ENCODE results near the gene RMND5B.

RMND5B gene

GRCh38 chr5:178131446-178131996 lies 707 bp downstream of the RMND5B start:
- peaks cover 14% of the 10 kb centered on the region for H3K4me1 ChIP-seq (ENCODE audit: insufficient read depth, low read length)
- peak overlapping the region; percentile 99 for H3K9ac ChIP-seq (ENCODE audit: low read depth, low read length)
- no peaks in the 10 kb centered on the region for H3K9me3 ChIP-seq (ENCODE audit: control insufficient read depth, insufficient read depth, low read length)
- H3K36me3 ChIP-seq (ENCODE audit: insufficient read depth, low read length) = peaks cover 19% of the 10 kb centered on the region

DNA sequence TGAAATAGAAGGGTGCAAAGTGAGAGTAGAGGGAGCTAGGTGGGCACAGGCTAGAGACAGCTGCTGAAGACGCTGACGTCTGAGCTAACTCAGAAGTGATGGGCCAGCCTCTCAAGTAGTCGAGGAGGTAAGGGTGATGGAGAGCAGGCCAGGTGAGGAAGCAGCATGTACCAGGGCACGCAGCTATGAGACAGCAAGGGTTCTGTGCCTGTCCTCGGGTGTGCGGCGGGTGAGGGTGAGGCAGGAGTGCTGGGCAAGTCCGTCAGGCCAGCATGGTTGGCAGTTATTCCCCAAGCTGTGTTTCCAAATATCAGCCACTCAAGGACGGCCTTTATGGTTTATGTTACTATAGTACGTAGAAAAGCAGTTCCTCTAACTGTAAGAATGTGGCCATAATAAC lies 6.2 kb downstream of the RMND5B start:
- Histone ChIP-seq H3K4me1 (ENCODE audit: insufficient read depth, low read length) (no peaks in the 10 kb centered on the region), H3K9ac (ENCODE audit: low read depth, low read length) (no peak overlapping the region), H3K36me3 (ENCODE audit: insufficient read depth, low read length) (peaks cover 37% of the 10 kb centered on the region), H3K9me3 (ENCODE audit: control insufficient read depth, insufficient read depth, low read length) (no peaks in the 10 kb centered on the region)

DNA sequence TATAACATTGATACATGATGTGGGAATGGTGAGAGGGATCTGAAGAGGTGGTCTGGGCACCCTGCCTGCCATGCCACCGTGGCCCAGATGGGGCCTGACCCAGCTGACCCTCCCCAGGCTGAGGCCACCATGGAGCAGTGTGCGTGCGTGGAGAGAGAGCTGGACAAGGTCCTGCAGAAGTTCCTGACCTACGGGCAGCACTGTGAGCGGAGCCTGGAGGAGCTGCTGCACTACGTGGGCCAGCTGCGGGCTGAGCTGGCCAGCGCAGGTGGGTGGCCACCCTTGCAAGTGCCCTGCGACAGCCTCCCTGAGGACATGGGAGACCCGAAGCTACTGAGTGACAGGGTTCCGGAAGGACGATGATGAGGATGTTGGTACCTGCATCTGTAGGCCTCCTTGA lies 7.2 kb downstream of the RMND5B start:
- Histone ChIP-seq H3K36me3 (ENCODE audit: insufficient read depth, low read length) (peaks cover 46% of the 10 kb centered on the region), H3K9me3 (ENCODE audit: control insufficient read depth, insufficient read depth, low read length) (no peaks in the 10 kb centered on the region), H3K4me1 (ENCODE audit: insufficient read depth, low read length) (no peaks in the 10 kb centered on the region), H3K9ac (ENCODE audit: low read depth, low read length) (no peak overlapping the region)

DNA sequence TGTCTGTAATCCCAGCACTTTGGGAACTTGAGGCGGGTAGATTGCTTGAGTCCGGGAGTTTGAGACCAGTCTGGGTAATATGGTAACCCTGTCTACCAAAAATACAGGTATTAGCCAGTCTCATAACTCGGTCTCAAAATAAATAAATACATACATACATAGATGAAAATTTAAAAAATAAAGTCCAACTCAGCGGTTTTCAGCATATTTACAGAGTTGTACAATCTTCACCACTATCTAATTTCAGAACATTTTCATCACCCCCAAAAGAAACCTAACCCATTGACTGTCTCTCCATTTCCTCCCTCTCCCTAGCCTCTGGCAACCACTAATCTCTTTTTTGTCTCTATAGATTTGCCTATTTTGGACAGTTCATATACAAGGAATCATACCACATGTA lies 10.7 kb downstream of the RMND5B start:
- Histone ChIP-seq H3K9ac (ENCODE audit: low read depth, low read length) (no peak overlapping the region), H3K4me1 (ENCODE audit: insufficient read depth, low read length) (no peaks in the 10 kb centered on the region), H3K9me3 (ENCODE audit: control insufficient read depth, insufficient read depth, low read length) (no peaks in the 10 kb centered on the region), H3K36me3 (ENCODE audit: insufficient read depth, low read length) (peaks cover 34% of the 10 kb centered on the region)

GRCh38 chr5:178142642-178143041 lies 11.8 kb downstream of the RMND5B start:
- Histone ChIP-seq H3K4me1 (ENCODE audit: insufficient read depth, low read length) (no peaks in the 10 kb centered on the region), H3K9me3 (ENCODE audit: control insufficient read depth, insufficient read depth, low read length) (no peaks in the 10 kb centered on the region), H3K9ac (ENCODE audit: low read depth, low read length) (no peak overlapping the region), H3K36me3 (ENCODE audit: insufficient read depth, low read length) (peaks cover 42% of the 10 kb centered on the region)

DNA sequence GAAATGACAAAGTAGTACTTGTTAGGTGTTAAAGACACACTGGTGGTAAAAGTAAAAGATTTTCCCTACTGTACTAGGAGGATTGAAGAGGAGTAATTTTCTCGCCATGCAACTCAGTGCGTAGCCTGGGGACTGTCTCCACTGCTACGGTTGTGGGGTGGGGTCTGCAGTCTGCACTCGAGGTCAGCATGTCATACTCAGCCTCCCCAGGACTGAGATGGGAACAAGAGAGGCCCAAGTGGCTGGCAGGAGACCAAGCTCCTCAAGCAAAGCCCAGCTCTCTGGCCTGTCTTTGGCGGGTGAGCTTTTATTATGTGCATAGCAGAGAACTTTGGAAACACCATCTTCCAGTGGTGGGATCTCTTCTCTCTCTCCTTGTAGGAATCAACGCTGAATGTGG lies 12.4 kb downstream of the RMND5B start:
- Histone ChIP-seq H3K4me1 (ENCODE audit: insufficient read depth, low read length) (no peaks in the 10 kb centered on the region), H3K9me3 (ENCODE audit: control insufficient read depth, insufficient read depth, low read length) (no peaks in the 10 kb centered on the region), H3K36me3 (ENCODE audit: insufficient read depth, low read length) (peaks cover 42% of the 10 kb centered on the region), H3K9ac (ENCODE audit: low read depth, low read length) (no peak overlapping the region)

- no peaks in the 10 kb centered on the region for H3K4me1 ChIP-seq (ENCODE audit: insufficient read depth, low read length)
- H3K9ac ChIP-seq (ENCODE audit: low read depth, low read length) = no peak overlapping the region
- peaks cover 46% of the 10 kb centered on the region for H3K36me3 ChIP-seq (ENCODE audit: insufficient read depth, low read length)
- H3K9me3 ChIP-seq (ENCODE audit: control insufficient read depth, insufficient read depth, low read length) = no peaks in the 10 kb centered on the region
These were observed 13.1 kb downstream of the RMND5B start for GRCh38 chr5:178143901-178144300.

DNA sequence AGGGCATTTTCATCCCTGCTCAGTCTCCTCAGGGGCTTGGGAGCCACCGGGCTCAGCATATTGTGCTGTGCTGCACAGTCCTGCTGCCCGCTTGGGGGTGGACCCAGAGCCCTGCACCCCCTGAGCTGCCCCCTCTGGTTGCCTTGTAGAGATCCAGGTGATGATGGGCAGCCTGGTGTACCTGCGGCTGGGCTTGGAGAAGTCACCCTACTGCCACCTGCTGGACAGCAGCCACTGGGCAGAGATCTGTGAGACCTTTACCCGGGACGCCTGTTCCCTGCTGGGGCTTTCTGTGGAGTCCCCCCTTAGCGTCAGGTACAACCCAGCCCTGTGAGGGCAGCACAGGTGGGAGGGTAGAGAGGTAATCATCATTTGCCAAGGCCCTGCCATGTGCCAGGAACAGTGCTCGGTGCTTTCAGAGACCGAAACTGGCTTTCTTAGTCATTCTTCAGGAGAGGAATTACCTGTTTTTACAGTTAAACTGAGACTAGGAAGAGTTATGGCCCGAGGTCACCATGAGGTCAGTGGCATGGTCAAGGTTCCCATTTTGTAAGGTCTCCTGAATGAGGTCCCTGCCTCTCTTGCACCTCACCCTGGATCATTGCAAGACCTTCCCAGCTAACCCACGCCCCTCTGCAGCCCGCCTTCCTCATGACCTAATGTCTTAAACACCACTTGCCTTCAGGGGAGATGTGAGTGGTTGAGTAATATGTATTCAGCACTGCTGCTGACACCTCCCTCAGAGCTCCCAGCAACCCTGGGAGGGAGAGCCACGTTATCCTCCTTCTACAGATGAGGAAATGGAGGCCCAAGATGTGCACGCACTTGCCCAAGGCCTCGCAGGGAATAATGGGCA lies 15.4 kb downstream of the RMND5B start:
- no peaks in the 10 kb centered on the region for H3K9me3 ChIP-seq (ENCODE audit: control insufficient read depth, insufficient read depth, low read length)
- H3K4me1 ChIP-seq (ENCODE audit: insufficient read depth, low read length) = no peaks in the 10 kb centered on the region
- H3K36me3 ChIP-seq (ENCODE audit: insufficient read depth, low read length) = peaks cover 56% of the 10 kb centered on the region
- no peak overlapping the region for H3K9ac ChIP-seq (ENCODE audit: low read depth, low read length)

DNA sequence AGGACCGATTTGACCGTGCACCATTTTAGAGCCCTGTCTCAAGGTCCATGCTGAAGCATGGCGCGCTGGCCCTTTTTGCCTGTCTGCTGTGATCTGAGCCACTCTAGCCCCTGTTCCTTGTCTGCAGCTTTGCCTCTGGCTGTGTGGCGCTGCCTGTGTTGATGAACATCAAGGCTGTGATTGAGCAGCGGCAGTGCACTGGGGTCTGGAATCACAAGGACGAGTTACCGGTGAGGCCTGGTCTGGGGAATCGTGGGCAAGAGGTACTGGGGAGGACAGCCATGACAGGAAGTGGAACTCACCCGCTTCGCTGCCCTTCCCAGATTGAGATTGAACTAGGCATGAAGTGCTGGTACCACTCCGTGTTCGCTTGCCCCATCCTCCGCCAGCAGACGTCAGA lies 16.6 kb downstream of the RMND5B start:
- Histone ChIP-seq H3K36me3 (ENCODE audit: insufficient read depth, low read length) (peaks cover 48% of the 10 kb centered on the region), H3K9ac (ENCODE audit: low read depth, low read length) (no peak overlapping the region), H3K9me3 (ENCODE audit: control insufficient read depth, insufficient read depth, low read length) (no peaks in the 10 kb centered on the region), H3K4me1 (ENCODE audit: insufficient read depth, low read length) (no peaks in the 10 kb centered on the region)

GRCh38 chr5:178149199-178149932 lies 18.6 kb downstream of the RMND5B start:
- Histone ChIP-seq H3K9ac (ENCODE audit: low read depth, low read length) (no peak overlapping the region), H3K9me3 (ENCODE audit: control insufficient read depth, insufficient read depth, low read length) (no peaks in the 10 kb centered on the region), H3K4me1 (ENCODE audit: insufficient read depth, low read length) (no peaks in the 10 kb centered on the region), H3K36me3 (ENCODE audit: insufficient read depth, low read length) (peaks cover 40% of the 10 kb centered on the region)

GRCh38 chr5:178150977-178151734 lies 20.3 kb downstream of the RMND5B start:
- H3K9ac ChIP-seq (ENCODE audit: low read depth, low read length) = no peak overlapping the region
- H3K4me1 ChIP-seq (ENCODE audit: insufficient read depth, low read length) = no peaks in the 10 kb centered on the region
- peaks cover 40% of the 10 kb centered on the region for H3K36me3 ChIP-seq (ENCODE audit: insufficient read depth, low read length)
- H3K9me3 ChIP-seq (ENCODE audit: control insufficient read depth, insufficient read depth, low read length) = no peaks in the 10 kb centered on the region

DNA sequence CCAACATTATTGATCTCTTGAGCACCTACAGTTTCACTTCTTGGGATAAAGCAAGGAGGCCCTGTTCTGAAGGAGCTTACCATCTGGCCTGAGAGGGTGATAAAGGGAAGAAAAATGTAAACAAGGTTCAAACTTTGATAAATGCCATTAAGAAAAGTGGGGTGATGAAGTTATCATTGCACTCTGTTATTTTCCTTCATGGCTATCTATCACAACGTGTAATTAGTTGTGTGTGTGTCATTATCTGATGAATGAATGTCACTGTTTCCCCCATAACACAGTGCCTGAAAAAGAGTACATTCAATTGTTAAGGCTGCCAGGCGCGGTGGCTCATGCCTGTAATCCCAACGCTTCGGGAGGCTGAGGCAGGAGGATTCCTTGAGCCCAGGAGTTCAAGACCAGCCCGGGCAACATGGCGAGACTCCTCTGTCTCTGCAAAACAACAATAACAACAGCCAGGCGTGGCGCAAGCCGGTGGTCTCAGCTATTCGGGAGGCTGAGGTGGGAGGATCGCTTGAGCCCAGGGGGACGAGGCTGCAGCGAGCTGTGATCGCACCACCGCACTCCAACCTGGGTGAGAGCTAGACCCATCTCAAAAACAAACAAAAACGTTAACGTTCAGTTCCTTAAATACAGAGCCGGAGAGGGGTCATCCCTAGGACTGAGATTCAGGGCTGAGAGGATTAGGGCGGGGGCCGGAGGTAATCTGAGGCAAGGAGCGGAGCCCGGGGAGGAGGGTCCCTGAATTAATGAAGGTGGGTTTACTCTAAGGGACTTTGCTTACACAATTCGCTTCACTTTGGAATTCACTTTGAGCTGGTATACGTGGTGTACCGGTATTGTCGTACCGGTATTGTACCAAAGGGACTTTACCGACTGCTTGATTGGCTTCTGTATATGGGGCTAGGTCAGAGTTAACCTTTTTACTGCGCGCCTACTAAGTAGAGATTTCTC lies 22.0 kb downstream of the RMND5B start:
- Histone ChIP-seq H3K4me1 (ENCODE audit: insufficient read depth, low read length) (no peaks in the 10 kb centered on the region), H3K9ac (ENCODE audit: low read depth, low read length) (peak overlapping the region; percentile 75), H3K36me3 (ENCODE audit: insufficient read depth, low read length) (peaks cover 26% of the 10 kb centered on the region)

DNA sequence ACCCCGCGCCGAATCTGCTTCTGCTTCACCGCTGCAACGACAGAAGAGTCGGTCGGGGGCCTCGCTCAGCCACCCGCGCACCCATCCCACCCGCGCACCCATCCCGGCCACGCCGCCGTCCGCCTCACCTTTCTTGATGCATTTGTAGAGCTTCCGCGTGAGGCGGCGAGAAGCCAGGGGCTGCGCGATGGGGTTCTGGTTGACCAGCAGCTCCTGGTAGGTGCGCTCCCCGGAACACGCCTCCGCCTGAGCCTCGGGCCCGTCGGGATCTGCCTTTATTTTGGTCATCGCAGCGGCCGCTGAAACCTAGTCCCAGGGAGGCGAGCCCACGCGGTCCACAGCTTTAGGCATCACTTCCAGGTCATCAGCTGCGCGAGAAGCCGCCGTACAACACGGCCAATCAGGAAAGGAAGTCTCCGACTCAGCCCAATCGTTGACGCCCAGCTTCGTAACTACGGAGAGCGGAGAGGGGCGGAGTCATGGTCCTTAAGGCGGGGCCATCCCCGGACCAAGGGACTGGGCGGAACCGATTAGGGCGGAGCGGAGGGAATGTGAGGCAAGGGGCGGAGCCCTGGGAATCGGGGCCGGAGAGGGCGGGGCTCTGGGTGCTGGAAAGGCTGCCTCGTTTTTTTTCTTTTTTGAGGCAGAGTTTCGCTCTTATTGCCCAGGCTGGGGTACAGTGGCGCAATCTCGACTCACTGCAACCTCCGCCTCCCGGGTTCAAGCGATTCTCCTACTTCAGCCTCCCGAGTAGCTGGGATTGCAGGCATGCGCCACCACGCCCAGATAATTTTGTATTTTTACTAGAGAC lies 22.9 kb downstream of the RMND5B start, which contains the start of gene NHP2:
NHP2 (minus strand) TSS at position 356 of the 811 bp plus-strand sequence; CDS start at position 288, 68 bp downstream.
- Histone ChIP-seq H3K9ac (ENCODE audit: low read depth, low read length) (peak within 1 kb of the TSS; percentile 75), H3K36me3 (ENCODE audit: insufficient read depth, low read length) (peaks cover 19% of the 10 kb centered on the region), H3K4me1 (ENCODE audit: insufficient read depth, low read length) (no peaks in the 10 kb centered on the region), H3K9me3 (ENCODE audit: control insufficient read depth, insufficient read depth, low read length) (no peaks in the 10 kb centered on the region)

More for the DNA sequence above, 22.0 kb downstream of the RMND5B start:
- H3K9me3 ChIP-seq (ENCODE audit: control insufficient read depth, insufficient read depth, low read length) = no peaks in the 10 kb centered on the region
